Prostate gland (tissue), 2 donors: Measurements from ENCODE around the gene TDRD3.

Source experiments
- POLR2A ChIP-seq: fragments of 450-650 bp; IDR thresholded peaks from one replicate; pipeline ENCODE4 v1.6.1; 2016; ENCODE audit warnings: antibody characterized with exemption, mild to moderate bottlenecking
- POLR2AphosphoS5 ChIP-seq: sonication (generic); formaldehyde crosslinking; IDR thresholded peaks from one replicate; pipeline ENCODE4 v1.6.1; 2017; ENCODE audit warnings: antibody characterized with exemption
- TF ChIP-seq, protein P1 (sequence below), 4 experiments: fragments of 200-600 bp in 2 of 4; fragments of 450-650 bp in 2 of 4; sonication (generic) in 2 of 4; IDR thresholded peaks; 1 replicate in 3 of 4; 2 replicates in 1 of 4; pipeline ENCODE4 v1.5.1; 2016 to 2019; ENCODE audit warnings: antibody characterized with exemption in 4 of 4, mild to moderate bottlenecking in 2 of 4, moderate library complexity in 2 of 4

GRCh38 chr13:60358453-60358852 lies 38.6 kb upstream of the TDRD3 start:
- TF ChIP-seq, protein P1, sequence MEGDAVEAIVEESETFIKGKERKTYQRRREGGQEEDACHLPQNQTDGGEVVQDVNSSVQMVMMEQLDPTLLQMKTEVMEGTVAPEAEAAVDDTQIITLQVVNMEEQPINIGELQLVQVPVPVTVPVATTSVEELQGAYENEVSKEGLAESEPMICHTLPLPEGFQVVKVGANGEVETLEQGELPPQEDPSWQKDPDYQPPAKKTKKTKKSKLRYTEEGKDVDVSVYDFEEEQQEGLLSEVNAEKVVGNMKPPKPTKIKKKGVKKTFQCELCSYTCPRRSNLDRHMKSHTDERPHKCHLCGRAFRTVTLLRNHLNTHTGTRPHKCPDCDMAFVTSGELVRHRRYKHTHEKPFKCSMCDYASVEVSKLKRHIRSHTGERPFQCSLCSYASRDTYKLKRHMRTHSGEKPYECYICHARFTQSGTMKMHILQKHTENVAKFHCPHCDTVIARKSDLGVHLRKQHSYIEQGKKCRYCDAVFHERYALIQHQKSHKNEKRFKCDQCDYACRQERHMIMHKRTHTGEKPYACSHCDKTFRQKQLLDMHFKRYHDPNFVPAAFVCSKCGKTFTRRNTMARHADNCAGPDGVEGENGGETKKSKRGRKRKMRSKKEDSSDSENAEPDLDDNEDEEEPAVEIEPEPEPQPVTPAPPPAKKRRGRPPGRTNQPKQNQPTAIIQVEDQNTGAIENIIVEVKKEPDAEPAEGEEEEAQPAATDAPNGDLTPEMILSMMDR (IDR thresholded peaks at IDR 0.05): no peak
- TF ChIP-seq POLR2A (no peak), POLR2AphosphoS5 (no peak)
